Astrocyte (in vitro differentiated cells and primary cell): ENCODE results near the gene TSHB. TPM values are rescaled to one million over a fixed set of nuclear protein-coding genes. Genes with fewer than 3 reads are reported as not detected.

Experiments
- DNase-seq: peaks from one replicate; pipeline ENCODE4 v3.0.0-alpha.2; 2010; ENCODE audit warnings: low read depth
- FAIRE-seq: peaks from 2 replicates; lab custom pipeline; 2011; peaks lifted over from hg19 to GRCh38; lab: Jason Lieb, UNC
- H2AFZ ChIP-seq: 2 replicates; pipeline ENCODE4 v1.6.0; 2012; ENCODE audit warnings: low read depth, low read length, inconsistent platforms
- H3K27ac ChIP-seq: 2 replicates; pipeline ENCODE4 v1.5.1; 2011; ENCODE audit warnings: low read depth, low read length, inconsistent platforms
- H3K27me3 ChIP-seq: 2 replicates; pipeline ENCODE4 v1.6.0; 2011; ENCODE audit warnings: low read length, inconsistent platforms; ENCODE audit not compliant: insufficient read depth
- H3K36me3 ChIP-seq: 2 replicates; pipeline ENCODE4 v1.5.1; 2011; ENCODE audit warnings: low read length, inconsistent platforms; ENCODE audit not compliant: insufficient read depth
- H3K4me1 ChIP-seq: 2 replicates; pipeline ENCODE4 v1.5.1; 2011; ENCODE audit warnings: low read length, inconsistent platforms; ENCODE audit not compliant: insufficient read depth
- H3K4me2 ChIP-seq: 2 replicates; pipeline ENCODE4 v1.6.0; 2012; ENCODE audit warnings: low read length, inconsistent platforms
- H3K4me3 ChIP-seq: 2 replicates; pipeline ENCODE4 v1.5.1; 2011; ENCODE audit warnings: low read depth, mild to moderate bottlenecking, low read length, inconsistent platforms; ENCODE audit not compliant: insufficient read depth
- H3K79me2 ChIP-seq: 2 replicates; pipeline ENCODE4 v1.6.0; 2012; ENCODE audit warnings: mild to moderate bottlenecking, low read length, inconsistent platforms; ENCODE audit not compliant: insufficient read depth
- H3K9ac ChIP-seq: 2 replicates; pipeline ENCODE4 v1.6.0; 2012; ENCODE audit warnings: mild to moderate bottlenecking, low read length, inconsistent platforms
- H3K9me3 ChIP-seq: 2 replicates; pipeline ENCODE4 v1.5.1; 2012; ENCODE audit warnings: low read depth, mild to moderate bottlenecking, low read length, inconsistent platforms; ENCODE audit not compliant: insufficient read depth
- H4K20me1 ChIP-seq: 2 replicates; pipeline ENCODE4 v1.6.0; 2012; ENCODE audit warnings: low read length, inconsistent platforms; ENCODE audit not compliant: insufficient read depth
- H3K27ac Mint-ChIP-seq: one replicate; pipeline ENCODE4 v1.8.0; 2021; ENCODE audit warnings: mild to moderate bottlenecking, mixed read lengths; ENCODE audit not compliant: unreplicated experiment
- H3K27me3 Mint-ChIP-seq: one replicate; pipeline ENCODE4 v1.8.0; 2021; ENCODE audit warnings: low read depth, mixed read lengths; ENCODE audit not compliant: unreplicated experiment
- H3K36me3 Mint-ChIP-seq: one replicate; pipeline ENCODE4 v1.8.0; 2021; ENCODE audit warnings: low read depth, mixed read lengths; ENCODE audit not compliant: unreplicated experiment
- H3K4me1 Mint-ChIP-seq: one replicate; pipeline ENCODE4 v1.8.0; 2021; ENCODE audit warnings: low read depth, mixed read lengths; ENCODE audit not compliant: unreplicated experiment
- H3K4me3 Mint-ChIP-seq: one replicate; pipeline ENCODE4 v1.8.0; 2021; ENCODE audit warnings: mild to moderate bottlenecking, moderate library complexity, mixed read lengths; ENCODE audit not compliant: unreplicated experiment
- H3K9me3 Mint-ChIP-seq: one replicate; pipeline ENCODE4 v1.8.0; 2021; ENCODE audit warnings: mild to moderate bottlenecking, mixed read lengths; ENCODE audit not compliant: unreplicated experiment
- CTCF ChIP-seq: IDR thresholded peaks from 2 replicates; pipeline ENCODE4 v1.5.1; 2011; ENCODE audit warnings: low read depth, mild to moderate bottlenecking, inconsistent platforms, low read length, moderate library complexity; ENCODE audit not compliant: insufficient read depth
- EZH2 ChIP-seq: IDR thresholded peaks from 2 replicates; pipeline ENCODE4 v1.6.1; 2012; ENCODE audit warnings: mild to moderate bottlenecking, low read length, inconsistent platforms; ENCODE audit not compliant: insufficient read depth
- total RNA-seq: library from RNA; stranded (reverse); gene quantifications from 2 replicates; pipeline ENCODE4 v1.2.1, GENCODE V29; 2021

The TSHB gene
- total RNA-seq, 1 donor from 2014 or later, result not detected

GRCh38 chr1:115021145-115021544 is 8.5 kb upstream of the TSHB start:
- H3K4me1 ChIP-seq, result no peaks in the 10 kb centered on the region
- H3K4me2 ChIP-seq, result no peak overlapping the region
- Mint-ChIP-seq H3K9me3 (peaks cover 7% of the 10 kb centered on the region), H3K27ac (no peak overlapping the region), H3K4me3 (no peak overlapping the region), H3K4me1 (no peaks in the 10 kb centered on the region), H3K36me3 (no peaks in the 10 kb centered on the region), H3K27me3 (peaks cover 4% of the 10 kb centered on the region)
- no peak for DNase-seq
- H3K27ac ChIP-seq, result no peak overlapping the region
- no peaks in the 10 kb centered on the region for H4K20me1 ChIP-seq
- no peak overlapping the region for H2AFZ ChIP-seq
- H3K4me3 ChIP-seq, result no peak overlapping the region
- no peak overlapping the region for H3K9ac ChIP-seq
- FAIRE-seq, result no peak
- TF ChIP-seq EZH2 (no peak), CTCF (no peak)
- no peaks in the 10 kb centered on the region for H3K36me3 ChIP-seq
- H3K27me3 ChIP-seq, result no peaks in the 10 kb centered on the region
- H3K79me2 ChIP-seq, result no peaks in the 10 kb centered on the region
- H3K9me3 ChIP-seq, result no peaks in the 10 kb centered on the region

- DNase-seq (no peak), FAIRE-seq (no peak)
- Mint-ChIP-seq H3K27me3 (peaks cover 4% of the 10 kb centered on the region), H3K36me3 (no peaks in the 10 kb centered on the region), H3K4me3 (no peak overlapping the region), H3K4me1 (no peaks in the 10 kb centered on the region), H3K27ac (no peak overlapping the region), H3K9me3 (peaks cover 4% of the 10 kb centered on the region)
- H3K36me3 ChIP-seq, result no peaks in the 10 kb centered on the region
- no peaks in the 10 kb centered on the region for H3K79me2 ChIP-seq
- no peak overlapping the region for H3K9ac ChIP-seq
- no peak overlapping the region for H2AFZ ChIP-seq
- H3K4me1 ChIP-seq, result no peaks in the 10 kb centered on the region
- no peaks in the 10 kb centered on the region for H4K20me1 ChIP-seq
- no peak overlapping the region for H3K4me3 ChIP-seq
- H3K27ac ChIP-seq, result no peak overlapping the region
- no peak overlapping the region for H3K4me2 ChIP-seq
- H3K9me3 ChIP-seq, result no peaks in the 10 kb centered on the region
- H3K27me3 ChIP-seq, result peaks cover 2% of the 10 kb centered on the region
- no peak for TF ChIP-seq EZH2
- no peak for TF ChIP-seq CTCF
These were observed 6.0 kb upstream of the TSHB start for GRCh38 chr1:115023593-115023992.

- H3K27me3 ChIP-seq, result peaks cover 7% of the 10 kb centered on the region
- H2AFZ ChIP-seq, result no peak overlapping the region
- H3K36me3 ChIP-seq, result no peaks in the 10 kb centered on the region
- H3K79me2 ChIP-seq, result no peaks in the 10 kb centered on the region
- no peaks in the 10 kb centered on the region for H4K20me1 ChIP-seq
- H3K4me3 ChIP-seq, result no peak overlapping the region
- no peak overlapping the region for H3K27ac Mint-ChIP-seq
- H3K4me3 Mint-ChIP-seq, result no peak overlapping the region
- no peaks in the 10 kb centered on the region for H3K9me3 ChIP-seq
- no peak for DNase-seq
- no peak overlapping the region for H3K27ac ChIP-seq
- no peaks in the 10 kb centered on the region for H3K9me3 Mint-ChIP-seq
- no peak overlapping the region for H3K9ac ChIP-seq
- H3K36me3 Mint-ChIP-seq, result no peaks in the 10 kb centered on the region
- no peaks in the 10 kb centered on the region for H3K4me1 ChIP-seq
- no peak for FAIRE-seq
- TF ChIP-seq EZH2 (no peak), CTCF (no peak)
- H3K4me1 Mint-ChIP-seq, result no peaks in the 10 kb centered on the region
- no peak overlapping the region for H3K4me2 ChIP-seq
- H3K27me3 Mint-ChIP-seq, result no peaks in the 10 kb centered on the region
These were observed 2.0 kb downstream of the TSHB start for GRCh38 chr1:115031595-115031994.
